Measurements from ENCODE around the gene SEPTIN12. TPM values are rescaled to one million over a fixed set of nuclear protein-coding genes. Genes with fewer than 3 reads are reported as not detected.
A peak's percentile ranks its signal among the peaks of the same experiment; 100 is the strongest.

SEPTIN12 gene
- total RNA-seq, 1 experiment from 2014 or later: not detected

- TF ChIP-seq, protein P1, sequence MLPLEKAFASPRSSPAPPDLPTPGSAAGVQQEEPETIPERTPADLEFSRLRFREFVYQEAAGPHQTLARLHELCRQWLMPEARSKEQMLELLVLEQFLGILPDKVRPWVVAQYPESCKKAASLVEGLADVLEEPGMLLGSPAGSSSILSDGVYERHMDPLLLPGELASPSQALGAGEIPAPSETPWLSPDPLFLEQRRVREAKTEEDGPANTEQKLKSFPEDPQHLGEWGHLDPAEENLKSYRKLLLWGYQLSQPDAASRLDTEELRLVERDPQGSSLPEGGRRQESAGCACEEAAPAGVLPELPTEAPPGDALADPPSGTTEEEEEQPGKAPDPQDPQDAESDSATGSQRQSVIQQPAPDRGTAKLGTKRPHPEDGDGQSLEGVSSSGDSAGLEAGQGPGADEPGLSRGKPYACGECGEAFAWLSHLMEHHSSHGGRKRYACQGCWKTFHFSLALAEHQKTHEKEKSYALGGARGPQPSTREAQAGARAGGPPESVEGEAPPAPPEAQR (CRISPR knock-in tag; IDR thresholded peaks at IDR 0.05): no peak
- TF ChIP-seq GTF2I (CRISPR knock-in tag; conservative IDR thresholded peaks at IDR 0.05): peak; percentile 95
- peak; percentile 76; the same call in 1 of the 2 replicates for TF ChIP-seq TEAD1 (CRISPR knock-in tag; IDR thresholded peaks at IDR 0.05)
- TF ChIP-seq USF1 (CRISPR knock-in tag; IDR thresholded peaks at IDR 0.05): peak; percentile 48; the same call in 1 of the 2 replicates
Measured at GRCh38 chr16:4768549-4769305, 19.4 kb downstream of the SEPTIN12 start (continued).

DNA sequence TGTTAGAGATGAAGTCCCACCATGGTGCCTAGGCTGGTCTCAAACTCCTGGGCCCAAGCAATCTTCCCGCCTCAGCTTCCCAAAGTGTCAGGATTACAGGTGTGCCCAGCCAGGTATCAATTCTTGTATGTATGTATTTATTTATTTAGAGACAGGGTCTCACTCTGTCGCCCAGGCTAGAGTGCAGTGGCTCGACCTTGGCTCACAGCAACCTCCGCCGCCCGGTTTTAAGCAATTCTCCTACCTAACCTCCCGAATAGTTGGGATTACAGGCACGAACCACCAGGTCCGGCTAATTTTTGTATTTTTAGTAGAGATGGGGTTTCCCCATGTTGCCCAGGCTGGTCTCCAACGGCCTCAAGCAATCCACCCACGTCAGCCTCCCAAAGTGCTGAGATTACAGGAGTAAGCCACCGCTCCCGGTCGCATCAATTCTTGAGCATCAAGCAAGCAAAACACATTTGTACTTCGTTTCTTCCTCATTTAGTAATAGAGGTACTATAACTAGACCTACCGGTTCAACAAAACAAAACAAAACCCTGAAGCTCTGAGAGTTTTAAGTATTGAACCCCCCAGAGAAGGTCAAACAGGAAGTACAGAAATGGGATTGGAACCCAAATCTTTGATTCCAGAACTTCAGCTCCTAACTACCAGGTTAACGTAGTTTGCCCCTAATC lies 20.1 kb downstream of the SEPTIN12 start:
- H3K27ac Mint-ChIP-seq: peak overlapping the region; percentile 99
- no peaks in the 10 kb centered on the region for H3K27me3 Mint-ChIP-seq (ENCODE audit: low read depth)
- H3K4me3 Mint-ChIP-seq: peak overlapping the region; percentile 86
- TF ChIP-seq, protein P2, sequence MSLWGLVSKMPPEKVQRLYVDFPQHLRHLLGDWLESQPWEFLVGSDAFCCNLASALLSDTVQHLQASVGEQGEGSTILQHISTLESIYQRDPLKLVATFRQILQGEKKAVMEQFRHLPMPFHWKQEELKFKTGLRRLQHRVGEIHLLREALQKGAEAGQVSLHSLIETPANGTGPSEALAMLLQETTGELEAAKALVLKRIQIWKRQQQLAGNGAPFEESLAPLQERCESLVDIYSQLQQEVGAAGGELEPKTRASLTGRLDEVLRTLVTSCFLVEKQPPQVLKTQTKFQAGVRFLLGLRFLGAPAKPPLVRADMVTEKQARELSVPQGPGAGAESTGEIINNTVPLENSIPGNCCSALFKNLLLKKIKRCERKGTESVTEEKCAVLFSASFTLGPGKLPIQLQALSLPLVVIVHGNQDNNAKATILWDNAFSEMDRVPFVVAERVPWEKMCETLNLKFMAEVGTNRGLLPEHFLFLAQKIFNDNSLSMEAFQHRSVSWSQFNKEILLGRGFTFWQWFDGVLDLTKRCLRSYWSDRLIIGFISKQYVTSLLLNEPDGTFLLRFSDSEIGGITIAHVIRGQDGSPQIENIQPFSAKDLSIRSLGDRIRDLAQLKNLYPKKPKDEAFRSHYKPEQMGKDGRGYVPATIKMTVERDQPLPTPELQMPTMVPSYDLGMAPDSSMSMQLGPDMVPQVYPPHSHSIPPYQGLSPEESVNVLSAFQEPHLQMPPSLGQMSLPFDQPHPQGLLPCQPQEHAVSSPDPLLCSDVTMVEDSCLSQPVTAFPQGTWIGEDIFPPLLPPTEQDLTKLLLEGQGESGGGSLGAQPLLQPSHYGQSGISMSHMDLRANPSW (CRISPR knock-in tag; conservative IDR thresholded peaks at IDR 0.05; ENCODE audit: low read depth): no peak
- TF ChIP-seq USF1 (CRISPR knock-in tag; IDR thresholded peaks at IDR 0.05) (no peak), ZNF219 (CRISPR knock-in tag; IDR thresholded peaks at IDR 0.05; ENCODE audit: borderline replicate concordance) (no peak), SOX15 (CRISPR knock-in tag; IDR thresholded peaks at IDR 0.05) (no peak), FOXK1 (CRISPR knock-in tag; IDR thresholded peaks at IDR 0.05) (no peak), ELF4 (CRISPR knock-in tag; IDR thresholded peaks at IDR 0.05; ENCODE audit: low read depth) (no peak), GTF2I (CRISPR knock-in tag; conservative IDR thresholded peaks at IDR 0.05) (no peak), ZNF263 (CRISPR knock-in tag; IDR thresholded peaks at IDR 0.05; ENCODE audit: low read depth) (no peak), ATF1 (CRISPR knock-in tag; IDR thresholded peaks at IDR 0.05) (no peak), CREM (CRISPR knock-in tag; IDR thresholded peaks at IDR 0.05) (no peak)
- TF ChIP-seq, protein P3, sequence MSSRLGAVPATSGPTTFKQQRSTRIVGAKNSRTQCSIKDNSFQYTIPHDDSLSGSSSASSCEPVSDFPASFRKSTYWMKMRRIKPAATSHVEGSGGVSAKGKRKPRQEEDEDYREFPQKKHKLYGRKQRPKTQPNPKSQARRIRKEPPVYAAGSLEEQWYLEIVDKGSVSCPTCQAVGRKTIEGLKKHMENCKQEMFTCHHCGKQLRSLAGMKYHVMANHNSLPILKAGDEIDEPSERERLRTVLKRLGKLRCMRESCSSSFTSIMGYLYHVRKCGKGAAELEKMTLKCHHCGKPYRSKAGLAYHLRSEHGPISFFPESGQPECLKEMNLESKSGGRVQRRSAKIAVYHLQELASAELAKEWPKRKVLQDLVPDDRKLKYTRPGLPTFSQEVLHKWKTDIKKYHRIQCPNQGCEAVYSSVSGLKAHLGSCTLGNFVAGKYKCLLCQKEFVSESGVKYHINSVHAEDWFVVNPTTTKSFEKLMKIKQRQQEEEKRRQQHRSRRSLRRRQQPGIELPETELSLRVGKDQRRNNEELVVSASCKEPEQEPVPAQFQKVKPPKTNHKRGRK (CRISPR knock-in tag; IDR thresholded peaks at IDR 0.05; ENCODE audit: borderline replicate concordance): no peak
- no peak for ATAC-seq
- no peaks in the 10 kb centered on the region for H3K9me3 Mint-ChIP-seq
- H3K36me3 Mint-ChIP-seq: peaks cover under 1% of the 10 kb centered on the region; the same call in 1 of the 2 replicates
- ChIA-PET CTCF (interaction anchor here (0.7 to 1.5 kb wide), 9 partner anchors 8 to 273 kb away, joined by 3 to 7 read pairs (median 3); partner anchors contain the start of genes ANKS3, DNAAF8, ROGDI and SEPTIN12), POLR2A (interaction anchor here (1.4 to 3.1 kb wide), 2 partner anchors 33 to 35 kb away, joined by 7 to 16 read pairs; partner anchors contain the start of genes ANKS3, DNAAF8 and ROGDI)
- no peak for DNase-seq (ENCODE audit: low spot score)
- H3K4me1 Mint-ChIP-seq: peaks cover 17% of the 10 kb centered on the region
